Retinal pigment epithelial cell (primary cell): ENCODE results near the gene ALK.

Experiments used
- DNase-seq: peaks from one replicate; pipeline ENCODE4 v3.0.0-alpha.2; 2010; ENCODE audit warnings: low read depth
- H3K4me3 ChIP-seq: 2 replicates; pipeline ENCODE4 v1.5.1; 2011; ENCODE audit warnings: mild to moderate bottlenecking, low read length, control low read depth, moderate library complexity
- TF ChIP-seq, protein P1 (sequence below): conservative IDR thresholded peaks from 2 replicates; pipeline ENCODE4 v1.5.1; 2011; ENCODE audit warnings: low read depth, low read length, control low read depth, inconsistent platforms

Gene ALK

DNA sequence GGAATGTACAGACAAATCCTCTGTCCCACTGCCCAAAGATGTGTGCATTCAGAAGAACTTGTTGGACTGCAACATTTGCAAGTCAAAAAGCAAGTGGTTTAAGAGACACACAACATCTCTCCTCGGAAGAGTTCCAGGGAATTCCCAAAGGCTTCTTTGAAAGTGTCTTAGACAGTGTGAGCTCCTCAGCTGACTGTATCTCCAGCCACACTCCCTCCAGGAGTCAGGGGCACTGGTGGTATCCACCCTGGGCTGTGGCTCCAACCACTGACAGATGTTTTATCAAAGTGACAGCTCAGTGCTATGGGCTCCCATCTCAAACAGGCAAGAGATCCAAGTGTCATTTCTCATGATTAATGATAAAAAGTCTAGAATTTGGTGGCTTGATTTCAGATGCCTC lies 48.5 kb downstream of the ALK start:
- no peak overlapping the region for H3K4me3 ChIP-seq
- no peak for DNase-seq
- TF ChIP-seq, protein P1, sequence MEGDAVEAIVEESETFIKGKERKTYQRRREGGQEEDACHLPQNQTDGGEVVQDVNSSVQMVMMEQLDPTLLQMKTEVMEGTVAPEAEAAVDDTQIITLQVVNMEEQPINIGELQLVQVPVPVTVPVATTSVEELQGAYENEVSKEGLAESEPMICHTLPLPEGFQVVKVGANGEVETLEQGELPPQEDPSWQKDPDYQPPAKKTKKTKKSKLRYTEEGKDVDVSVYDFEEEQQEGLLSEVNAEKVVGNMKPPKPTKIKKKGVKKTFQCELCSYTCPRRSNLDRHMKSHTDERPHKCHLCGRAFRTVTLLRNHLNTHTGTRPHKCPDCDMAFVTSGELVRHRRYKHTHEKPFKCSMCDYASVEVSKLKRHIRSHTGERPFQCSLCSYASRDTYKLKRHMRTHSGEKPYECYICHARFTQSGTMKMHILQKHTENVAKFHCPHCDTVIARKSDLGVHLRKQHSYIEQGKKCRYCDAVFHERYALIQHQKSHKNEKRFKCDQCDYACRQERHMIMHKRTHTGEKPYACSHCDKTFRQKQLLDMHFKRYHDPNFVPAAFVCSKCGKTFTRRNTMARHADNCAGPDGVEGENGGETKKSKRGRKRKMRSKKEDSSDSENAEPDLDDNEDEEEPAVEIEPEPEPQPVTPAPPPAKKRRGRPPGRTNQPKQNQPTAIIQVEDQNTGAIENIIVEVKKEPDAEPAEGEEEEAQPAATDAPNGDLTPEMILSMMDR: no peak

DNA sequence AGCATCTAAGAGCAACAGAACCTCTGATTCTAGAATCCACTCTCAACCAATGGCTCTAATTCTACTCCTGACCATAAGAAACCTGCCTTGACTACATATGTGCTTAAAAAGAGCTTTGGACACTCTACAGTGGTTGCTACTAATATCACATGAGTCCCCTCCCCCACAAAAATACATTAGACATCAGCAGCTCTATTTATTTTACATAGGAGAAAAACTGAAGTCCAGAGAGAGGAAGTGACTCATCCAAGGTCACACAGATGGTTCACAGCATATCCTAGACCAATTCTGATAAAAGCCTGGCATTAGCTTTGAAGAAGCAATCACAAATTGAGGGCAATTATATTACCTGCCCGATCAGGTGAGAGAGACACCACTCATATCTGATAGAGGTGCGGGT lies 49.8 kb downstream of the ALK start:
- TF ChIP-seq, protein P1: no peak
- DNase-seq: no peak
- H3K4me3 ChIP-seq: no peak overlapping the region

DNA sequence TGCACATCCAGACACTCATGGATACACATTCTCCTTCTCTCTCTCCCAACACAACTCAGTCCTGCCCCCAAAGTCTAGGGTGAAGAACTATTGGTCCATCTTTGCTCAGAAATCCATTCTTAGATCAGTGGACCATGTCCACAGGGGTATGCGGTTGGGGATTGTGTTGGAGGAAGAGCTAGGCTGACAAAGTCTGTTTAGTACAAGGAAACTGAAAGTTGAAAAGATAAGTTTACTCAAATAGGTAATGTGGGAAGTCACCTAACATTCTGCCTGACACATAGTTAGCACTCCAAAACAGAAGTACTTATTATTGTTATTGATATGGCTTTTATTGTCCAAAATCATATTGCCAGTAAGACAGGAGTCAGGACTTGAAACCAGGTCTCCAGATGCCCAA lies 55.9 kb downstream of the ALK start:
- DNase-seq: no peak
- TF ChIP-seq, protein P1: no peak
- H3K4me3 ChIP-seq: no peak overlapping the region

DNA sequence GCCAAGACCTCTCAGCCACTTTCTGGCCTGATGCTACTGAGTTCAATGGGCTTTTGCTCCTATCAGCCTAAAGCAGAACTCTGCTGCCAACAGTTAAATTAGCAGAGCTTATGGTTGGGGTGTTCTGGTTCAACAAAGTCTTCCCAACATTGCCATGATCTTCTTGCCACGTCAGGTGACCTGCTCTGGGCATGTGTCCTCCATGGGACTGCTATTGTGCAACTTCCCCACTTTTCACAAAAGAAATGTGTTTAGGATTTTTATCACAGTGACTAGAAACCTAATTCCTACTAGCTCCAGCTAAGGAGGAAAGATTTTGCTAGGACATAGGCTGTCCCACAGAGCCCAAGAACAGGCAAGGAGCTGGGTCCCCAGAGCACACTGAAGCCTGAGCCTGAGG lies 56.4 kb downstream of the ALK start:
- no peak overlapping the region for H3K4me3 ChIP-seq
- TF ChIP-seq, protein P1: no peak
- DNase-seq: no peak

DNA sequence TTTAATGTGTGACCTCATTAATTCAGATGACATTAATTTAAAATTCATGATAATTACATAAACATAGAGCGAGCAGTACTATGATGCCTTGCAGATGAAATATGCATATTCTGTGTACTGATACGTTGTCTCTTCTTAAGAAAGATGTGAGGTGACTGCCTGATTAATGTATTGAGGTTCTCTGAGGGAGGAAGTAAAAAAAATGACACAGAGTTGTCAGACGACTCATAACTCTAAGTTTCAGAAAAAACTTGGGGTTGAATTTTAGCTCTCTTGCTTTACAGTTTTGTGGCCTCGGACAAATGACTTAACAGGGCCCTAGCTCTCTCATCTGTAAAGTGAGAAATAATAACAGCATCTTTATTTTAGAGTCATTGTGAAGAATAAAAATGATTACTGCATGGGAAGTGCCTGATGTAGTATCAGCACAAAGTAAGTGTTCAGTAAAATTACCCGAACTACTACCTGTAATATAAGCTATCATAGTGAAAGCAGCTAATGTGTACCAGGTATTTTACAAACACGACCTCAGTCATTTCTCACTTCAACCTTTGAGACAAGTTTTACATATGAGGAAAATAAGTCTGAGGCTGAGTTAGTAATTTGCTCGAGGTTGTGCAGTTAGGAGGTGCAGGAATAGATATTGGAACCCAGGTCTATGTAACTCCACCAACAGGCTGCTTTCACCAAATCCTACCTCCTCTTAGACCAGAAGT lies 65.3 kb downstream of the ALK start:
- TF ChIP-seq, protein P1: no peak
- no peak for DNase-seq
- no peak overlapping the region for H3K4me3 ChIP-seq

- DNase-seq: no peak
- TF ChIP-seq, protein P1: no peak
- H3K4me3 ChIP-seq: no peak overlapping the region
Observed at GRCh38 chr2:29850794-29851193, 70.6 kb downstream of the ALK start.

DNA sequence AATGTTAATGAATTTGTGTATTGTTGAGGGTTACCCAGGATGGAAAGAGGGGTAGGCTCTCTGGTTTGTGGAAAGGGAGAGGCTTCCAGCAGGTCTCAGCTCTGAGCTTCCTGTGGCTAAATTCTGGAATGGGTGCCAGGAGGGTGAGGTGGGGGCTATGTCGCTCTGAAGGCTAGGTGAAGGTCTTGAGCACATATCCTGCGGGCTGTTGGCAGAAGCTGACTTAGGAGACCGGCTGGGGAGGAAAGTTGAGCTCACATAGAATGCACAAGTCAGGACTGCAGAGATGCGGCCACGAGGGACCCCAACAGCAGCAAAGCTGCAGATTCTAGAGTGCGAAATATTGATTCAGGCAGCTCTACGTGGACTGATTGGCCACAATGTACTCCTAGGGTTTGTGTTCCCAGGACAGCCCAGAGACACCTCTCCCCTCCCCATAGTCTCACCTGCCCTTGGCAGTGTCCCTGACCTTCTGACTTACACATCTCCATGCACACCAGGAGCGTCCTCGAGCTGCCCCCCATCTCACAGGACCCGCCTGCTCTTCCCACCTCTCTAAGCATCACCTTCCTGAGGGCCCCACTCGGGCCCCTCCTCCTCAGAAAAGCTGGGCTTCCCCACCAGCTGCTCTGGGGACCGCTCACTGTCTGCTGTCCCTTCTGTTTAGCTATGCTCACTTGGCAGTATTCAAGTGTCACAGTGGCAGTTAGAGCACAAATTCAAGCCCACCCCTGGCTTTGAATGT lies 72.6 kb downstream of the ALK start:
- no peak overlapping the region for H3K4me3 ChIP-seq

More for the DNA sequence above, 72.6 kb downstream of the ALK start:
- TF ChIP-seq, protein P1: no peak
- DNase-seq: no peak
